Sigmoid colon (tissue), 4 donors: ENCODE measurements around the gene PRDM16.

Experiments
- EP300 ChIP-seq, 4 donors: sonication (generic); formaldehyde crosslinking; IDR thresholded peaks; one replicate each; pipeline ENCODE4 v1.6.1; 2017; ENCODE audit warnings: antibody characterized with exemption in 4 of 4
- POLR2A ChIP-seq, 2 donors: fragments of 450-650 bp; IDR thresholded peaks; one replicate each; pipeline ENCODE4 v1.6.1; 2016; ENCODE audit warnings: antibody characterized with exemption in 2 of 2, mild to moderate bottlenecking in 2 of 2, moderate library complexity in 2 of 2
- TF ChIP-seq, protein P1 (sequence below), 4 experiments: fragments of 450-650 bp in 3 of 4; fragments of 200-600 bp in 1 of 4; IDR thresholded peaks; one replicate each; pipeline ENCODE4 v1.5.1; 2016 to 2019; ENCODE audit warnings: antibody characterized with exemption in 4 of 4, mild to moderate bottlenecking in 3 of 4, moderate library complexity in 2 of 4

- TF ChIP-seq, protein P1, sequence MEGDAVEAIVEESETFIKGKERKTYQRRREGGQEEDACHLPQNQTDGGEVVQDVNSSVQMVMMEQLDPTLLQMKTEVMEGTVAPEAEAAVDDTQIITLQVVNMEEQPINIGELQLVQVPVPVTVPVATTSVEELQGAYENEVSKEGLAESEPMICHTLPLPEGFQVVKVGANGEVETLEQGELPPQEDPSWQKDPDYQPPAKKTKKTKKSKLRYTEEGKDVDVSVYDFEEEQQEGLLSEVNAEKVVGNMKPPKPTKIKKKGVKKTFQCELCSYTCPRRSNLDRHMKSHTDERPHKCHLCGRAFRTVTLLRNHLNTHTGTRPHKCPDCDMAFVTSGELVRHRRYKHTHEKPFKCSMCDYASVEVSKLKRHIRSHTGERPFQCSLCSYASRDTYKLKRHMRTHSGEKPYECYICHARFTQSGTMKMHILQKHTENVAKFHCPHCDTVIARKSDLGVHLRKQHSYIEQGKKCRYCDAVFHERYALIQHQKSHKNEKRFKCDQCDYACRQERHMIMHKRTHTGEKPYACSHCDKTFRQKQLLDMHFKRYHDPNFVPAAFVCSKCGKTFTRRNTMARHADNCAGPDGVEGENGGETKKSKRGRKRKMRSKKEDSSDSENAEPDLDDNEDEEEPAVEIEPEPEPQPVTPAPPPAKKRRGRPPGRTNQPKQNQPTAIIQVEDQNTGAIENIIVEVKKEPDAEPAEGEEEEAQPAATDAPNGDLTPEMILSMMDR (IDR thresholded peaks at IDR 0.05) = no peak
- TF ChIP-seq POLR2A (IDR thresholded peaks at IDR 0.05) (no peak), EP300 (IDR thresholded peaks at IDR 0.05) (no peak)
Observed at GRCh38 chr1:3237570-3237969, 168.6 kb downstream of the PRDM16 start.
